Measurements from ENCODE around the gene HCN4. TPM values are rescaled to one million over a fixed set of nuclear protein-coding genes. Genes with fewer than 3 reads are reported as not detected.

The HCN4 gene
- total and polyA plus RNA-seq, 10 donors = not detected

DNA sequence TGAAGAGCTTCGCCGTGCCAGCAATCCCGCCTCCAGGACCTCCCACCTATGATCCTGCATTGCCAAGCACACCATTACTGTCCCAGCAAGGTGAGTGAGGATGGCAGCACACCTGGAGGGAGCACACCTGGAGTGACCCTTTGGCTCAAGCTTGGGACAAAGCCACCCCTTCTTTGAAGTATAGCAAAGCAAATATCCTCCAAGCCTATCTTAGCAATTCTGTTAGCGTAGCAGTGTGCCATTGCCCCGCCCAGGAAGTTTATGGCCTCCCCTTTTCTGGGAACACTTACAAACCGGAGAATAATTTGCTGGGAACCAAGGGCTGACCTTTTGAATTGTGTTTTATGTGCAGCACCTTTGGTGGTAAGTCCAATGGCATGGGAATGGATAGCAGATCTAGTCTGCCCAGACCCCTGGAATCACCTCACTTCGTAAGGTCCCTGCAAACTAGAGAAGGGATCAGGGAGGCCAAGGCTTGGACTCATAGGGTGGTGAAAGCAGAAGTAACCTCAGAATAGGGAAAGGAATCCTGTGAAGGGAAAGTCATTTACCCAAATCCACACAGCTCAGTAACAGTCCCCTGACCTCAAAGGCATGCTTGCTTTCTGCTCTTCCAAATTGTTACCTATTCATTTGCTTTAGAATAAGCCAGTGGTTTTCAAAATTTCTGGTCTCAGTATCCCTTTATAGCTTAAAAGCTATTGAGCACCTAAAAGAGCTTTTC lies 70.1 kb downstream of the HCN4 start:
- intact Hi-C loops (cut with DNase I; ENCODE audit: low total_unique reads) = no loop called here
- H3K36me3 ChIP-seq = peaks cover 0 to 48% (median 0%) of the 10 kb centered on the region in 6 donors
- H3K4me1 ChIP-seq = peaks cover 0 to 28% (median 2%) of the 10 kb centered on the region in 6 donors
- H3K27ac ChIP-seq = no peak overlapping the region
- no peaks in the 10 kb centered on the region for H3K27me3 ChIP-seq (replicated peaks in 1 of 7)
- TF ChIP-seq, protein P1, sequence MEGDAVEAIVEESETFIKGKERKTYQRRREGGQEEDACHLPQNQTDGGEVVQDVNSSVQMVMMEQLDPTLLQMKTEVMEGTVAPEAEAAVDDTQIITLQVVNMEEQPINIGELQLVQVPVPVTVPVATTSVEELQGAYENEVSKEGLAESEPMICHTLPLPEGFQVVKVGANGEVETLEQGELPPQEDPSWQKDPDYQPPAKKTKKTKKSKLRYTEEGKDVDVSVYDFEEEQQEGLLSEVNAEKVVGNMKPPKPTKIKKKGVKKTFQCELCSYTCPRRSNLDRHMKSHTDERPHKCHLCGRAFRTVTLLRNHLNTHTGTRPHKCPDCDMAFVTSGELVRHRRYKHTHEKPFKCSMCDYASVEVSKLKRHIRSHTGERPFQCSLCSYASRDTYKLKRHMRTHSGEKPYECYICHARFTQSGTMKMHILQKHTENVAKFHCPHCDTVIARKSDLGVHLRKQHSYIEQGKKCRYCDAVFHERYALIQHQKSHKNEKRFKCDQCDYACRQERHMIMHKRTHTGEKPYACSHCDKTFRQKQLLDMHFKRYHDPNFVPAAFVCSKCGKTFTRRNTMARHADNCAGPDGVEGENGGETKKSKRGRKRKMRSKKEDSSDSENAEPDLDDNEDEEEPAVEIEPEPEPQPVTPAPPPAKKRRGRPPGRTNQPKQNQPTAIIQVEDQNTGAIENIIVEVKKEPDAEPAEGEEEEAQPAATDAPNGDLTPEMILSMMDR (IDR thresholded peaks at IDR 0.05 in 8 of 11, conservative IDR thresholded peaks at IDR 0.05 in 3 of 11) = no peak
- no peak for TF ChIP-seq POLR2A (IDR thresholded peaks at IDR 0.05)
- TF ChIP-seq POLR2AphosphoS5 (IDR thresholded peaks at IDR 0.05) = no peak
- H3K4me3 ChIP-seq = no peak overlapping the region
- DNase-seq = no peak
- no peaks in the 10 kb centered on the region for H3K9me3 ChIP-seq
- 73 to 89% (median 83%) methylated on average over 7 of the region's 7 CpGs for WGBS, 5 donors

DNA sequence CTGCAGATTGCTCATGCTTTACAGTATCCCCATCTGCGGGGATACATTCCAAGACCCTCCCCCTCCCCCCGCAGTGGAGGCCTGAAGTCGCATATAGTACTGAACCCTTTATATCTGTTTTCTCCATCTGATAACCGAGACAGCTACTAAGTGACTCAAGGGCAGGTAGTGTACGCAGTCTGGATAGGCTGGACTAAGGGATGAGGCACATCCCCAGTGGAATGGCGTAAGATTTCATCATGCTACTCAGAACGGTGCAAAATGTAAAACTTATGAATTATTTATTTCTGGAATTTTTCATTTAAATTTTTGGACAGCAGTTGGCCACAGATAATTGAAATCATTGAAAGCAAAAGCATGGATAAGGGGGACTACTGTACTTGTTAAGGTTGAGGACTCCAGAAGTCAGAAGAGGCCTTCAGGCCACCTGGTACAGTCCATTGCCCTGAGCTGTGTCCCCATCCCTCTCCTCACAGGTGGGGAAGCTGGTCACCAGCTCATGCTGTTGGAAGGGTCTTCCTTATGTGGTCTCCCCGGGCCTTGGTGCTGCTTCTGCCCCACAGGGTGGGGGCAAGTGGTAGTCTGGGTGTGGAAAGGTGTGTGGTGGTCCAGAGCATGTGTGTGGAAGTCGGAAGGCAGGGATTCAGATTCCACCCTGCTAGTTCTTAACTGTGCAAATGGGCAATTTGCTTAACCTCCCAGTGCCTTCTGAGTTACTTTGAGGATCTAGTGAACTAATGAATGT lies 72.0 kb downstream of the HCN4 start:
- intact Hi-C loops (cut with DNase I; ENCODE audit: low total_unique reads) = no loop called here
- WGBS, 5 donors = 75 to 89% (median 80%) methylated on average over 8 to 9 of the region's 9 CpGs
- no peak for DNase-seq

DNA sequence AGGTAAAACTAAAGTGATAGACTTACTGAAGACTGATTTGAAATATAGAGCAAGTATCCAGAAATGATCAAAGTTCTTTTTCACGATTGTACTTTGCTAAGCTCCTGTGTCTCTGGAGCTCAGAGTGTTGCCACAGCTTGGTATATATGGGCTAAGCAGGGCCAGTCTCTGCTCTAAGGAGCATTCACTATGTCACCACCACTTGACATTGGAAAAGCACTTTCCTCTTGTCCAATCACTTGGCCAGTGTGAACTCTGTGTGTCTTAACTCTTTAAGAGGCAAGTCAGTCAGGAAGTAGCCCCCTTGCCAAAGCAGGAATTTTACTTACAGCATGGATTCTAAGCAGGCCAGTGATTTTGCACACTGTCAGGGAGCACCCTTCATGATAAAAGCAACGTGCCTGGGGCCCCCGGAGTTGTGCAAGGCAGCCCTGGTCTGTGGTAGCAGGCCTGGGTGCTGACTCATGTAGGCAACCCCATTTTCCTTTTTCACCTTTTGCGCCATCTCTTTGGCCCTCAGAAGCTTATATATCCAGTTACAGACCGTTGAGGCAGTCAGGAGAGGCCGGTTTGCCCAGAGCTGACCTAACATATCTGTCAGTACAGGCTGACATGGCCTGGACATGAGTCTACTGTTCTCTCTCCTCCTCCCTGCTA lies 73.0 kb downstream of the HCN4 start:
- no peaks in the 10 kb centered on the region for H3K9me3 ChIP-seq
- peaks cover 0 to 34% (median 0%) of the 10 kb centered on the region in 6 donors for H3K36me3 ChIP-seq
- TF ChIP-seq POLR2A (IDR thresholded peaks at IDR 0.05) = no peak
- TF ChIP-seq POLR2AphosphoS5 (IDR thresholded peaks at IDR 0.05) = peak in 1 of 3 donors; percentile 19
- no peaks in the 10 kb centered on the region for H3K27me3 ChIP-seq (replicated peaks in 1 of 7)
- H3K4me3 ChIP-seq = peak overlapping the region in 1 of 8 donors; percentile 23
- H3K27ac ChIP-seq = peak overlapping the region in 7 of 8 donors; percentile 31 to 87 (median 69)
- intact Hi-C loops (cut with DNase I; ENCODE audit: low total_unique reads) = no loop called here
- peaks cover 0 to 16% (median 0%) of the 10 kb centered on the region in 6 donors for H3K4me1 ChIP-seq
- 41 to 69% (median 51%) methylated on average over 6 of the region's 6 CpGs for WGBS, 5 donors
- no peak for DNase-seq

More for the DNA sequence above, 72.0 kb downstream of the HCN4 start:
- Histone ChIP-seq H3K4me3 (no peak overlapping the region), H3K4me1 (peaks cover 0 to 16% (median 0%) of the 10 kb centered on the region in 6 donors), H3K9me3 (no peaks in the 10 kb centered on the region), H3K36me3 (peaks cover 0 to 41% (median 0%) of the 10 kb centered on the region in 6 donors), H3K27me3 (replicated peaks in 1 of 7) (no peaks in the 10 kb centered on the region), H3K27ac (peak overlapping the region in 6 of 8 donors; percentile 54 to 87 (median 72))
- TF ChIP-seq, protein P1 (IDR thresholded peaks at IDR 0.05 in 8 of 11, conservative IDR thresholded peaks at IDR 0.05 in 3 of 11) = no peak
- TF ChIP-seq POLR2AphosphoS5 (IDR thresholded peaks at IDR 0.05) = no peak
- no peak for TF ChIP-seq POLR2A (IDR thresholded peaks at IDR 0.05)

DNA sequence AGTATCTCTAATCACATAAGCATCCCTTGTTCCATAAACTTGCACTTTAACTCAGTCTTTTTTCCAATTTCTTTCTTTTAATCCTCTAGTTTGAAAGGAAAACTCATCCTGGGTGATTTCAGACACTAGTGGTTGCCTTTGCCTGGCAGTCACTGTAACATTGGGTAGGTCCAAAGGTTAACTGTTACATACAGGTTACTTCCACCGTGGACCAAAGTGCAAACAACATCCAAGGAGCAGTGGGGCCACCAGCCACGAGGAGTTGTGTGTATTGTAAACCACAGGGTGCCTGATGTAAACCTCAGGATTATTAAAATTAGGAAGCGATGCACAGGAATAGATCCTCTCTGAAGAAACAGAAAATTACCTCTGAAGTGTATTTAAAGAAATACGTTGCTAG lies 75.0 kb downstream of the HCN4 start:
- 42 to 80% (median 54%) methylated on average over 4 of the region's 4 CpGs for WGBS, 5 donors
- intact Hi-C loops (cut with DNase I; ENCODE audit: low total_unique reads) = no loop called here
- no peak overlapping the region for H3K4me3 ChIP-seq
- TF ChIP-seq, protein P1 (IDR thresholded peaks at IDR 0.05 in 8 of 11, conservative IDR thresholded peaks at IDR 0.05 in 3 of 11) = no peak
- no peak for TF ChIP-seq POLR2AphosphoS5 (IDR thresholded peaks at IDR 0.05)
- no peak for TF ChIP-seq POLR2A (IDR thresholded peaks at IDR 0.05)
- DNase-seq = no peak
- H3K36me3 ChIP-seq = peaks cover 0 to 46% (median 0%) of the 10 kb centered on the region in 6 donors
- no peaks in the 10 kb centered on the region for H3K27me3 ChIP-seq (replicated peaks in 1 of 7)
- H3K27ac ChIP-seq = peak overlapping the region in 1 of 8 donors; percentile 28
- no peaks in the 10 kb centered on the region for H3K9me3 ChIP-seq
- H3K4me1 ChIP-seq = peaks cover 0 to 15% (median 0%) of the 10 kb centered on the region in 6 donors

All from spleen (tissue), 11 donors.